Measurements from ENCODE around the gene RYR2. TPM values are rescaled to one million over a fixed set of nuclear protein-coding genes. Genes with fewer than 3 reads are reported as not detected.

RYR2 gene
- total and polyA plus RNA-seq, 11 donors, result 77.7 to 1,319 (median 805) TPM

- Histone ChIP-seq H3K9me3 (no peaks in the 10 kb centered on the region), H3K27ac (peak overlapping the region; percentile 74 to 99 (median 96)), H3K27me3 (peaks cover 0 to 52% (median 11%) of the 10 kb centered on the region in 9 donors), H3K36me3 (no peaks in the 10 kb centered on the region), H3K4me1 (peaks cover 0 to 8% (median 0%) of the 10 kb centered on the region in 12 donors), H3K4me3 (peak overlapping the region; percentile 16 to 85 (median 72))
- ATAC-seq, result peak in 1 of 4 donors; percentile 29
- DNase-seq, result no peak
- WGBS, 4 donors, result 8 to 17% (median 9%) methylated on average over 7 of the region's 7 CpGs
- TF ChIP-seq CTCF (IDR thresholded peaks at IDR 0.05), result no peak
- TF ChIP-seq POLR2A (IDR thresholded peaks at IDR 0.05), result no peak
- intact Hi-C loops (cut with DNase I), result loop anchor here in 4 of 10 donors (5.0 to 10.0 kb wide), 6 partner anchors 44 to 343 kb away; no protein-coding TSS in a partner anchor
These were observed 556 bp upstream of the RYR2 start for GRCh38 chr1:237041461-237041794.

DNA sequence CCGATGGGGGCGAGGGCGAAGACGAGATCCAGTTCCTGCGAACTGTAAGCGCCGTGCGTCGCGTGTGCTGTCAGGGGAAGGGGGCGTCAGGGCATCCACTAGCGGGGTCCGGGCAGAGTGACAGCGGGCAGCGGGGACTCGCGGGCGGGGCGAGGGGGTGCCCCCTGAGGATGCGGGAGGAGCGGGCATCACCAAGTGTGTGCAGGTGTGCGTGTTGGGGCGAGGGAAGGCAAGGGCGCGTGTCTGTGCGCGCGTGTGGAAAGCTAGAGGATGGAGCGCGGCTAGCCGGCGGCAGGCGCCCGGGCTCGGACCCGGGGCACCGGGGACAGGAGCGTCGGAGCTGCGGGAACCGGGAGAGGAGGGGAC is 525 bp downstream of the RYR2 start:
- H3K27ac ChIP-seq, result peak overlapping the region; percentile 82 to 99 (median 96)
- H3K4me1 ChIP-seq, result peaks cover 0 to 8% (median 0%) of the 10 kb centered on the region in 12 donors
- TF ChIP-seq POLR2A (IDR thresholded peaks at IDR 0.05), result no peak
- TF ChIP-seq CTCF (IDR thresholded peaks at IDR 0.05), result no peak
- intact Hi-C loops (cut with DNase I), result loop anchor here in 5 of 10 donors (2.0 to 10.0 kb wide), 8 partner anchors 45 to 342 kb away; no protein-coding TSS in a partner anchor
- peaks cover 0 to 54% (median 11%) of the 10 kb centered on the region in 9 donors for H3K27me3 ChIP-seq
- H3K36me3 ChIP-seq, result no peaks in the 10 kb centered on the region
- H3K9me3 ChIP-seq, result no peaks in the 10 kb centered on the region
- 1 to 2% (median 1%) methylated on average over 18 to 41 of the region's 41 CpGs for WGBS, 4 donors
- DNase-seq (peak in 1 of 5 donors; percentile 66), ATAC-seq (peak in 1 of 4 donors; percentile 5)
- peak overlapping the region; percentile 54 to 85 (median 72) for H3K4me3 ChIP-seq

DNA sequence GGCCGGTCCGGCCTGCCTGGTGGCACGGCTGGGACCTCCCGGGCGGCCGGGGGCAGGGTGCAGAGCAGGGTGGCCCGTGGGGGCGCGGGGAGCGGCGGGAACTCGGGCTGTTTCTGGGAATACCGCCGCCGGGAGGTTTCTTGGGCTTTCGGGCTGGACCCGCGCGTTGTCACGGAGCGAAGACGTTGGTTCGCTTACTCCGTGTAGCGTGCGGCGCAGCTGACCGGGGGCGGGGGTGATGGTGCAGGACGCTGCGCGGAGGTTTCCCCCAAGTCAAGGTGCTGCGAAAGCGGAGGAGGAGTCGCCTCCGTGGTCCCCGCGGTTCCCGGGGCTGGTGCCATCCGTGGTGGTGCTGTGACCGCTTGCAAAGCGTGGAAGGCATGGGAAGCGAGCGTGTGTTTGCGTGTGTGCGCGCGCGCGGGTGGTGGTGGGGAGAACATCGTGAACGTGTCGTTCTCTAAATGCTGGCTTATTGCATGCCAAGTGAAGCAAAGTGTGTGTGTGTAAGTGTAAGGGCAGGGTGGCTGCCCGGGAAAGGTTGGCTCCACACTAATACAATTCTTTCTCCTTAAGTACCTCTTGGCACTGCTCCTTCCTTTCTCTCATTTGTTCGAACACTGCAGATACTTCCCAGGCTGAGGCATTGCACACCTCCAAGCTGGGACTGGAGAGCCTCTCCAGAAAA is 1.1 kb downstream of the RYR2 start:
- TF ChIP-seq POLR2A (IDR thresholded peaks at IDR 0.05) (peak; percentile 3 to 34), CTCF (IDR thresholded peaks at IDR 0.05) (no peak)
- peaks cover 0 to 8% (median 0%) of the 10 kb centered on the region in 12 donors for H3K4me1 ChIP-seq
- ATAC-seq (peak; percentile 39 to 71 (median 56)), DNase-seq (peak in 4 of 5 donors; percentile 41 to 75 (median 74))
- H3K36me3 ChIP-seq, result no peaks in the 10 kb centered on the region
- H3K27me3 ChIP-seq, result peaks cover 0 to 54% (median 11%) of the 10 kb centered on the region in 9 donors
- H3K4me3 ChIP-seq, result peak overlapping the region; percentile 54 to 85 (median 72)
- H3K27ac ChIP-seq, result peak overlapping the region; percentile 82 to 99 (median 96)
- H3K9me3 ChIP-seq, result no peaks in the 10 kb centered on the region
- intact Hi-C loops (cut with DNase I), result loop anchor here in 5 of 10 donors (1.0 to 10.0 kb wide), 9 partner anchors 45 to 342 kb away; no protein-coding TSS in a partner anchor
- WGBS, 4 donors, result 0 to 2% (median 1%) methylated on average over 15 to 55 of the region's 55 CpGs

All from heart left ventricle (tissue), 16 donors.